GM13976 (cell line): ENCODE results near the gene PRKAR1B.
"Not testable (repeated sequence)": the region's sequence is repeated elsewhere in the genome, so short reads cannot be mapped to it uniquely, and the experiment has no call there.

ENCODE experiments used
- DNase-seq: peaks from one replicate; pipeline ENCODE4 v3.0.0; 2012; ENCODE audit warnings: low spot score
- in situ Hi-C: fragments of 300-500 bp; cut with MboI; formaldehyde crosslinking; loops from one replicate; pipeline ENCODE4 v1.12.0; 2022; ENCODE audit warnings: low sequenced_read_pairs, mixed read lengths, inconsistent platforms; ENCODE audit not compliant: unreplicated experiment
- TF ChIP-seq, protein P1 (sequence below): IDR thresholded peaks from 2 replicates; pipeline ENCODE4 v1.5.1; 2012; ENCODE audit warnings: borderline replicate concordance, mild to moderate bottlenecking; ENCODE audit not compliant: insufficient read depth; ENCODE audit errors: extremely low read depth, missing control alignments, control extremely low read depth

PRKAR1B gene

DNA sequence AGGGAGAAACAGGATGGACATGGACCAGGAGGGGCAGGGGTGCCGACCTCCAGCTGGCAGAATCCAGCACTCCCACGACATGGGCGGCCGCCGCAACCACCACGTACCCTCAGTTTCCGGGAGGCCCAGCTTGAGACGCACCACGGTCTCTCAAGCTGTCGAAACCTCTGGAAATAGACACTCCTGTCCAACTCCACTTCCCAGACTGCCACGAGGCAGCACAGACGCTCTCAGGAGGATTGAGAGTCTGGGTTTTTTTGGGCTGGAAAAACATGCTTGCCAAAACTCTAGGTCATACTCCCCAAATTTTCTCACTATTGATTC is 169.6 kb downstream of the PRKAR1B start:
- TF ChIP-seq, protein P1, sequence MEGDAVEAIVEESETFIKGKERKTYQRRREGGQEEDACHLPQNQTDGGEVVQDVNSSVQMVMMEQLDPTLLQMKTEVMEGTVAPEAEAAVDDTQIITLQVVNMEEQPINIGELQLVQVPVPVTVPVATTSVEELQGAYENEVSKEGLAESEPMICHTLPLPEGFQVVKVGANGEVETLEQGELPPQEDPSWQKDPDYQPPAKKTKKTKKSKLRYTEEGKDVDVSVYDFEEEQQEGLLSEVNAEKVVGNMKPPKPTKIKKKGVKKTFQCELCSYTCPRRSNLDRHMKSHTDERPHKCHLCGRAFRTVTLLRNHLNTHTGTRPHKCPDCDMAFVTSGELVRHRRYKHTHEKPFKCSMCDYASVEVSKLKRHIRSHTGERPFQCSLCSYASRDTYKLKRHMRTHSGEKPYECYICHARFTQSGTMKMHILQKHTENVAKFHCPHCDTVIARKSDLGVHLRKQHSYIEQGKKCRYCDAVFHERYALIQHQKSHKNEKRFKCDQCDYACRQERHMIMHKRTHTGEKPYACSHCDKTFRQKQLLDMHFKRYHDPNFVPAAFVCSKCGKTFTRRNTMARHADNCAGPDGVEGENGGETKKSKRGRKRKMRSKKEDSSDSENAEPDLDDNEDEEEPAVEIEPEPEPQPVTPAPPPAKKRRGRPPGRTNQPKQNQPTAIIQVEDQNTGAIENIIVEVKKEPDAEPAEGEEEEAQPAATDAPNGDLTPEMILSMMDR: no peak
- in situ Hi-C loops: no loop called here

DNA sequence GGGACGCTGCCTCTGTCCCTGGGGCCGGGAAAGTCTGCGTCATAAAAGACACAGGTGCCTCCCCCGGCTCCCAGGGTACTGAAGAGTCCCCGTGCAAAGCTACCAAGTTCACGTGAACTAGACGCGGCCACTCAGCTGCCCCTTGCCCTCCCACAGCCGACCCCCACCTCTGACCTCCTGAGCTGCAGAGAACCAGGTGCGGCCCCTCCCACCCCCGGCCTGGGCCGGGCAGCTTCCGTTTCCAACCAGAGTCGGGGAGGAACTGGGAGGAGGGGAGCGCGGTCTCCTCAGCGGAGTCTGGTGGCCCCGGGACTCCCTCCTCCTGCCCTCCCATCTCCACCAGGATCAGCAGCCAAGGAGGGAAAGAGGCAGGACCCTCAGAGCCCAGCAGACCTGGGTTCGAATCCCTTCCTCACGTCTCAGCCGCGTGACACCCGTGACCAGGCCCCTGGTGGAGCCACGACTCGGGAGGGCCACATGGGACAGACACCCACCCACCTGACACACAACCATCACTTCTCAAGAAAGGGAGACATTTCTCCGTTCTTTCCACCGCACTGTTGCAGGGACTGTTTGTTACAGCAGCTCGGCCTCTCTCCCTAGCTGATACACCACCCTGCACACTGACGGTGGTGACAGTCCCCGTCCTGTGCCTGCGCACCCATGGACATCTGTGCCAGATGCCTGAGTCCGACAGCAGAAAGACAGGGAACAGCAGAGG is 170.1 kb downstream of the PRKAR1B start:
- TF ChIP-seq, protein P1: no peak
- DNase-seq: no peak
- in situ Hi-C loops: no loop called here

More for the DNA sequence above, 169.6 kb downstream of the PRKAR1B start:
- no peak for DNase-seq

DNA sequence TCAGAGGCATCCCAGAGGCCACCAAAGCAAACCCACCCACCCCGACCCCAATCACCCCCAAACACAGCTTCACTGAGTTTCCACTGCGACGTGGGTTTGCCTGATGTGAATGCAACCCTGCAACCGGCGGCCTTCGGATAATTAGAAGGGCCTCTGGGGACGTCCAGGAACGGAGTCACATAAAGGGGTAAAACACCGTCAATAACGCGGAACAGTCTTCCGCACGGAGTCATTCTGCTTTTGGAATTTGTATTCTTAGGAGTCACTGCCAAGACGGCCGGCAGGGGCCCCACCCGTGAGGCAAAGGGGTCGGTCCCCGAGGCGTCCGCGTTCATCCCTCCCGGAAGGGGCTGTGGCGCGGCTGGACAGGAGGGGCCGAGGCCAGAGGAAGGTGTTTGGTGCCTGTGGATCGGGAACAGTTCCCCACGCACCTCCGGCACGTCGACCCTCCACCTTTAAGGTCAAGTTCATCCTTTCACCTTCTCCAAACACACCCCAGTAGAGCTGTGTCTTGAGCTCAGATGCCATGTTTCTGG is 170.7 kb downstream of the PRKAR1B start:
- in situ Hi-C loops: no loop called here
- no peak for DNase-seq
- TF ChIP-seq, protein P1: no peak

DNA sequence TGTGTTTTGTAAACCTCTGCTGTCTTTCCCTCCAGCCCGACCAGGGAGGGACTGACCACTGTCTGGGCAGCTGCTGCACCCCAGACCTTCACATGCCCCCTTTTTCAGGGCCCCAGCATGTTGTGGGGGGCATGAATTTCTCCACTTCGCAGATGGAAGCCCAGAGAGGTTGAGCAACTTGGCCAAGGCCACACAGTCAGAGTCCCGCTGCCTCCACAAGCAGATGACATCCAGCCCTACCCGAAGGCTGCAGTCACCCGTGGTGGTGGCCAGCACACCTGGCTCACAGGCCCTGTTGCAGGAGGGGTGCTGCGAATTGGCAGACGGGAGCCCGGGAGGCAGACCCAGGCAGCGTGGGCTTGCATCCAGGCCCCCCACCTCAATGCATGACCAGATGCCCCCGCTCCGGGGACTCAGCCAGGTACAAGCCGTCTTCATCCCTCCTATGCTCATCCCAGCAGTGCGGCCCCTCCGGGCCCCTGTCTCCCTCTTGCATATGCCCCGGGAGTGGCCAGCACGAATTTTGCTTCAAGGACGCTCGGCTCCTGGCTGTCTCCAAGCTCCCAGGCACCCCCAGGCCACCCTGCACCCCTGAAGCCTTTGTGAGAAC is 171.4 kb downstream of the PRKAR1B start:
- no peak for DNase-seq
- TF ChIP-seq, protein P1: no peak
- in situ Hi-C loops: no loop called here

DNA sequence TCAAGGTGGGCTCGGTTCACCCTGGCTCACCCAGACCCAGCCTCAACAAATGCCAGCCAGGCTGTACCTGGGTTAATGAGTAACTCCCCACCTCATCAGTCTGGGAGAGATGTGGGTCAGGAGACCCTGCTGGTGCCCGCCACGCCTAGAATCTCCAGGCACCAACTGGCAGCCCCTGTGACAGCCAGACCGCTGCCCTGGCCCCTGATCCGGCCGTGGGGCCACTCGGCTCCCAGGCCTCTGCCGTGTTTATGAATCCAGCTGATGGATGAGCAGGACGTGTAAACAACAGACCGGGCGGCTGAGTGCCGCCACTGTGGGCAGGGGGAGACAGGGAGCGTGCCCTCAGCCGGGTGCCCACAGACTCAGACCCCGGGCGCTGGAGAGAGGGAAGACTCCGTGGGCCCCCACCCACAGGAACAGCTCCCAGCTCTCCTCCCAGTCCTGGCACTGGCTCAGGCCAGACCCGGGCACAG is 173.4 kb downstream of the PRKAR1B start:
- in situ Hi-C loops: no loop called here
- no peak for DNase-seq
- TF ChIP-seq, protein P1: no peak

DNA sequence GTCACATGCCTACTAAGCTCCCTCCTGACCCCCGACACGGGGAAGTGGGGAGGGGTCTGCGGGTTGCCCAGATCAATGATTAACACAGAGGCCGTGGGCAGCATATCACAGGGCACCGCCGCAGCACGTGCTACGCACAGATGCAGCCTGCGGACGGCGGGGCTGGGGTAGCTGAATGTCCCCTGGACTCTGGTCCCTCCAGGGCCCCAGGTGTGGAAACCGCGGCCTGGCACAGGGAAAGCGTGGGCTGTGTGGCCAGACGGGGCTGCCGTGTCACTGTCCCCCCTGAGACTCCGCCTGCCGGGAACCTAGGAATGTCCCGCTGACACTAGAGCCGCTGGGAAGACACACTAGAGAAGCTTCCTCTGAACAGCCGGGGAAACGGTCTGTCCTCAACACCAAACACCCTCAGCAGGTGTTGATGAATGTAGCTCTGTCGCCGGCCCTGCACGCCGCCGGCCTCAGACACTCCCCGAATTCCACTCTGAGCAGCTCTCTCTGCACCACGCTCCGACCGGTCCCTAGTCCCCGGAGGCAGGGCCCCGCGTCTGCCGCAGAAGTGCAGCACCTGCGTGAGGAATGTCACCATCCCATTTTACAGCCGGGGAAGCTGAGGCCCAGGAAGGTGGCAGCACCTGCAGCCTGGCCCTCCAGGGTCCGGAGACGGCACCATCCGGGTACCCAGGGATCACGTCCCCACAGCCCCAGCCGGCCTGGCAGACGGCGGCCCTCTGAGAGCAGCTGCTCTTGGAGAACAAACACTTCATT is 174.0 kb downstream of the PRKAR1B start:
- in situ Hi-C loops: no loop called here
- no peak for DNase-seq
- TF ChIP-seq, protein P1: no peak

DNA sequence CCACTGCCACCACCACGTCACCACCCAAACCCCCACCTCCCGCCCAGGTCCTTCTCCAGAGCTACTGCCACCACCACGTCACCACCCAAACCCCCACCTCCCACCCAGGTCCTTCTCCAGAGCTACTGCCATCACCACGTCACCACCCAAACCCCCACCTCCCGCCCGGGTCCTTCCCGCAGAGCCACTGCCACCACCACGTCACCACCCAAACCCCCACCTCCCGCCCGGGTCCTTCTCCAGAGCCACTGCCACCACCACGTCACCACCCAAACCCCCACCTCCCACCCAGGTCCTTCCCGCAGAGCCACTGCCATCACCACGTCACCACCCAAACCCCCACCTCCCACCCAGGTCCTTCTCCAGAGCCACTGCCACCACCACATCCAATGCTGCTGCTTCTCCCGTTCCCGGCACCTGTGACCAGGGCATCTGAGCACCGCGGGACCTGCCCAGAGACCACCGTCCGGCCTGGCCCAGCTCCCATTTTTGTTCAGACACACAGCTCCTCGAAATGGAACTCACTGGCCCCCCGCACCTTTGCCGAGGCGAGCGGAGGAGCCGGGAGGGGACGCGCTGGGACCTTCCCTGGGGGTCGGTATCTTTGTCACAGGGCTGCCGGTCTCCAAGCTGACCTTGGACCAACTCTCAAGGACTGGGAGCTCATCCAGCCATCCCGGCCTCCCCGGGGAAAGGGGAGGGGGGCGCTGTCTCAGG is 174.8 kb downstream of the PRKAR1B start:
- DNase-seq, in situ Hi-C loops: not testable (repeated sequence)

DNA sequence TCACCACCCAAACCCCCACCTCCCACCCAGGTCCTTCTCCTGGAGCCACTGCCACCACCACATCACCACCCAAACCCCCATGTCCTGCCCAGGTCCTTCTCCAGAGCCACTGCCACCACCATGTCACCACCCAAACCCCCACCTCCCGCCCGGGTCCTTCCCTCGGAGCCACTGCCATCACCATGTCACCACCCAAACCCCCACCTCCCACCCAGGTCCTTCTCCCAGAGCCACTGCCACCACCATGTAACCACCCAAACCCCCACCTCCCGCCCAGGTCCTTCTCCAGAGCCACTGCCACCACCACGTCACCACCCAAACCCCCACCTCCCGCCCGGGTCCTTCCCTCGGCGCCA is 175.5 kb downstream of the PRKAR1B start:
- DNase-seq, in situ Hi-C loops: not testable (repeated sequence)
